ENCODE measurements around the gene KLHDC8B.

DNA sequence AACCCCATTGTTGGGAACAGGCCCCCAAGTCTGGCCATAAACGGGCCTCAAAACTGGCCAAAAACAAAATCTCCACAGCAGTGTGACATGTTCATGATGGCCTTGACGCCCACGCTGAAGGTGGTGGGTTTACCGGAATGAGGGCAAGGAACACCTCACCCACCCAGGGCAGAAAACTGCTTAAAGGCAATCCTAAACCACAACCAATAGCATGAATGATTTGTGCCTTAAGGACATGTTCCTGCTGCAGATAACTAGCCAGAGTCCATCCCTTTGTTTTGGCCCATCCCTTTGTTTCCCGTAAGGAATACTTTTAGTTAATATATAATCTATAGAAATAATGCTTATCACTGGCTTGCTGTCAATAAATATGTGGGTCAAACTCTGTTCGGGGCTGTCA is 47.7 kb downstream of the KLHDC8B start:
- TF ChIP-seq, protein P1, sequence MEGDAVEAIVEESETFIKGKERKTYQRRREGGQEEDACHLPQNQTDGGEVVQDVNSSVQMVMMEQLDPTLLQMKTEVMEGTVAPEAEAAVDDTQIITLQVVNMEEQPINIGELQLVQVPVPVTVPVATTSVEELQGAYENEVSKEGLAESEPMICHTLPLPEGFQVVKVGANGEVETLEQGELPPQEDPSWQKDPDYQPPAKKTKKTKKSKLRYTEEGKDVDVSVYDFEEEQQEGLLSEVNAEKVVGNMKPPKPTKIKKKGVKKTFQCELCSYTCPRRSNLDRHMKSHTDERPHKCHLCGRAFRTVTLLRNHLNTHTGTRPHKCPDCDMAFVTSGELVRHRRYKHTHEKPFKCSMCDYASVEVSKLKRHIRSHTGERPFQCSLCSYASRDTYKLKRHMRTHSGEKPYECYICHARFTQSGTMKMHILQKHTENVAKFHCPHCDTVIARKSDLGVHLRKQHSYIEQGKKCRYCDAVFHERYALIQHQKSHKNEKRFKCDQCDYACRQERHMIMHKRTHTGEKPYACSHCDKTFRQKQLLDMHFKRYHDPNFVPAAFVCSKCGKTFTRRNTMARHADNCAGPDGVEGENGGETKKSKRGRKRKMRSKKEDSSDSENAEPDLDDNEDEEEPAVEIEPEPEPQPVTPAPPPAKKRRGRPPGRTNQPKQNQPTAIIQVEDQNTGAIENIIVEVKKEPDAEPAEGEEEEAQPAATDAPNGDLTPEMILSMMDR (IDR thresholded peaks at IDR 0.05): no peak
- no peak for TF ChIP-seq POLR2A (IDR thresholded peaks at IDR 0.05)

Measured in testis (tissue), 2 donors.